HG03378 (cell line): ENCODE results near the gene LARGE1.

Experiments used
- ATAC-seq: cut with Tn5 transposase; IDR thresholded peaks from one replicate; pipeline ENCODE4 v1.9.1; 2021; ENCODE audit warnings: mild to moderate bottlenecking, moderate library complexity; ENCODE audit not compliant: unreplicated experiment

Gene LARGE1

GRCh38 chr22:33535937-33536875 is 384.1 kb downstream of the LARGE1 start:
- no peak for ATAC-seq

DNA sequence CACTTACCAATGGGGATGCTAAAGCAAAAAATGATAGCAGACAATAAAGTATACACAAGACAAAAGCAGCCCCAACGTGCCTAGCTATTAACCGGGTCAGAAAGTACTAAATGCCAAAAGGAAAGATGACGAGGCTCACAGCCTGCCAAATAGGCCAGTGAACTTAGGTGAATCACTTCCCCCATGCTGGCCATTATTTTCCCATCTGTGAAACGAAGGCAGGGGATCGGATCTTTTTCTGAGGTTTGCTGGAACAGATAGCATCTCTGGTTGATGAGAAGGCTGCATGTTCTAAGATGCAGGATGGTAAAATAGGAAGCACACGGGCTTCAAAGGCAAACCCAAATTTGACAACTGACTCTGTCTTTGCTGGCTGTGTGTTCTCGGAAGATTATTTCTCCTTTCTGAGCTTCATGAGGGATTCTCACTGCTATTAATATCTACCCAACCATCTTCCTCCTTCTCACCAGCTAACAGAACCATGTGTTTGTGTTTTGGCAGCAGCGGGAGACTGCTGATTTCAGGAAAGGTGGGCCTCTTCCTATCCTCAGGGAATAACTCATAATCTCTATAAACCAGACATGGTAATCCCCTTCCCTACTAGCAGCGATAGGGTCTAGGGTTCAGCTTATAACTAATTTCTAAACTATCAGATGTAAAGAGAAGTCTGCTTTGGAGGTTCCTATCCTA is 390.7 kb downstream of the LARGE1 start:
- no peak for ATAC-seq

- ATAC-seq: no peak
Measured at GRCh38 chr22:33528183-33528582, 392.1 kb downstream of the LARGE1 start.

DNA sequence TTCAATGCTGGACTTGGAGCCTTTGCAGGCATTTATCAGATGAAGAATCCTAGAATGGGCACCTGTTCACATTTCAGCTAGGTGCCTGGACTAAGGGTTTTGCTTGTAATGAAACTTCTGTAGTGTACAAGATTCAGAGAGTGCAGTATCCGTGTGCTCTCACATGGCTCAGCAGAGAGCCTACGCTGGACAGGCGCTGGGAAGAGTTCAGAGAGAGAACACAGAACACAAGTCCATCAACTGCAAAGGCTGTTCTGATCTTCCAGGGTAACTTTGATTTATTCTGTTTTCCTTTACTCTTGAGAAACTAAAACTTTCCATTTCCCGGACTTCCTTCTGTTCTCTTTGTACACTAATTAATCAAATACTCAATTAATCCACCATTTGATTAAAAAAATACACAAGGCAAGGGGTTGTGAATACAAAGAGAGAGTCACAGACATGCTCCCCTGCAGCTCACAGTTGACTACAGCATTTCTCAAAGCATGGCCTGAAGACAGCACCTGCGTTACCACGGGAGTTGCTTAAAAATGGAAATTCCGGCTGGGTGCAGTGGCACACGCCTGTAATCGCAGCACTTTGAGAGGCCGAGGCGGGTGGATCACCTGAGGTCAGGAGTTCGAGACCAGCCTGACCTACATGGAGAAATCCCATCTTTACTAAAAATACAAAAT is 393.7 kb downstream of the LARGE1 start:
- ATAC-seq: no peak

- ATAC-seq: no peak
Measured at GRCh38 chr22:33524511-33525260, 395.6 kb downstream of the LARGE1 start.

GRCh38 chr22:33521879-33522665 is 398.2 kb downstream of the LARGE1 start:
- ATAC-seq: no peak

- no peak for ATAC-seq
Measured at GRCh38 chr22:33520904-33521780, 399.1 kb downstream of the LARGE1 start.

- ATAC-seq: no peak
Measured at GRCh38 chr22:33519974-33520903, 400.0 kb downstream of the LARGE1 start.

DNA sequence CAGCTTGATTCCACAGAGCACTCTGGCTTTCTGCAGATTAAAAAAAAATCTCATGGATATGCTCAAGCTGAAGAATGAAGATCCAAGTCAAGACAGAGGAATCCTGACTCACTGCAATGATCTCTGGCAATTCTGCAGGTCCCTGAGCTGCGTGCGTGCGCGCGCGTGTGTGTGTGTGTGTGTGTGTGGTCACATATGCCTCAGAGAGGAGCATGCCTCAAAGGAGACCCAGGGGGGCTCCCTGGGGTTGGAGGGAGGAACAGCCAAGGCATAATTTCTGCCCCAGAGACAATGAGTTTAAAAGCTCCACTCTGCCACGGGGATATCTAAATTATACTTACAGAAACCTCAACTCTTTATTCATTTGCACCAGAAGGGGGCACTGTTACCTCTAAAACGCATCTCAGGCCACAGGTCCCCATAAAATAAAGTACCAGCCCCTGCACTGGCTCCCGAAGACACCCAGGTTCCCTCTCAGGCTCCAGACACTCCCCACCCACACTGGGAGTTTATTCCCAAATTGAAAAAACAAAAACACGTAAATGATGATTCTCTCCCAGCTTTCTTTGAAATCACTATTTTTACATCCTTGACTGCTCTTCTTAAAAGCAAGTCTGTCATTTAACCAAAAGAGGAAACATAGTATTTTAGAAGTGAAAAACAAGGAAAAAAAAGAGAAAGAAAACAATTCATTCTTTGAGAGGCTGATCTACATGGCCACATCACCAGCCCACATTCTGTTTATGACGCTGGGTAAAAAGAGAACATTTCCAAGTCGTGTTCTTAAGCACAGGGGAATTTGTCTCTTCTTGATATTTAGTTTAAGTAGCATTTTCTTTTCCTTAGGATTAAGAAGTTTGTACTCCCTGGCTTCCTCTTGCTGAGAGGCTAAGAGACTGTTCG is 401.0 kb downstream of the LARGE1 start:
- ATAC-seq: no peak

DNA sequence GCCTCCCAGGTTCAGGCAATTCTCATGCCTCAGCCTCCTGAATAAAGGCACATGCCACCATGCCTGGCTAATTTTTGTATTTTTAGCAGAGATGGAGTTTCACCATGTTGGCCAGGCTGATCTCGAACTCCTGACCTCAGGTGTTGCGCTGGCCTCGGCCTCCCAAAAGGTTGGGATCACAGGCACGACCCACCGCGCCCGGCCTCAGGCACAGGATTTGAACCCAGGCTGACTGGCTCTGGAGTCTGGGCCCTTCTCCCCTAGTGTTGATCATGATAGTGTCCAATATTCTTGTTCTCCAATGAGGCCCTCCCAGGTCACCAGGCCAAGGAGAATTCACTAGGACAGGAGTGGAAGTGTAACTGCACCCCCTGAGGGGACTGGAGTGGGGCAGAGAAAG is 401.9 kb downstream of the LARGE1 start:
- ATAC-seq: no peak

GRCh38 chr22:33515795-33516194 is 404.5 kb downstream of the LARGE1 start:
- ATAC-seq: no peak

GRCh38 chr22:33513388-33514338 is 406.6 kb downstream of the LARGE1 start:
- ATAC-seq: no peak

GRCh38 chr22:33512908-33513307 is 407.4 kb downstream of the LARGE1 start:
- no peak for ATAC-seq

- no peak for ATAC-seq
Measured at GRCh38 chr22:33510429-33510904, 409.8 kb downstream of the LARGE1 start.

- ATAC-seq: no peak
Measured at GRCh38 chr22:33504941-33505625, 415.2 kb downstream of the LARGE1 start.
